Ascending aorta (tissue), 2 donors: ENCODE data around the gene ELF1. TPM values are rescaled to one million over a fixed set of nuclear protein-coding genes. Genes with fewer than 3 reads are reported as not detected.
"Not testable (repeated sequence)": the region's sequence is repeated elsewhere in the genome, so short reads cannot be mapped to it uniquely, and the experiment has no call there.

Experiments
- DNase-seq, 2 donors: peaks; one replicate each; pipeline ENCODE4 v3.0.0-alpha.2; 2019; ENCODE audit warnings: low spot score in 2 of 2
- H3K27ac ChIP-seq, 2 donors: fragments of 200-600 bp; sonication (generic); one replicate each; pipeline ENCODE4 v1.5.1; 2016 to 2017; ENCODE audit warnings: mild to moderate bottlenecking in 1 of 2
- H3K27me3 ChIP-seq: fragments of 200-600 bp; sonication (generic); one replicate; pipeline ENCODE4 v1.5.1; 2017
- H3K36me3 ChIP-seq, 2 donors: fragments of 200-600 bp; sonication (generic); one replicate each; pipeline ENCODE4 v1.5.1; 2016
- H3K4me1 ChIP-seq, 2 donors: fragments of 200-600 bp; sonication (generic); one replicate each; pipeline ENCODE4 v1.5.1; 2016 to 2017; ENCODE audit warnings: mild to moderate bottlenecking in 1 of 2
- H3K4me3 ChIP-seq, 2 donors: fragments of 200-600 bp; sonication (generic); one replicate each; pipeline ENCODE4 v1.5.1; 2016 to 2017; ENCODE audit warnings: mild to moderate bottlenecking in 1 of 2
- H3K9me3 ChIP-seq, 2 donors: fragments of 200-600 bp; sonication (generic); one replicate each; pipeline ENCODE4 v1.5.1; 2016
- CTCF ChIP-seq, 3 experiments: fragments of 200-600 bp in 2 of 3; fragments of 450-650 bp in 1 of 3; sonication (generic) in 2 of 3; IDR thresholded peaks; one replicate each; pipeline ENCODE4 v1.5.1; 2016 to 2019; ENCODE audit warnings: antibody characterized with exemption in 3 of 3, mild to moderate bottlenecking in 1 of 3, moderate library complexity in 1 of 3
- intact Hi-C: fragments of 100-400 bp; cut with DNase I; formaldehyde crosslinking; loops from one replicate; pipeline ENCODE4 v1.15.1; 2023
- total RNA-seq: library from RNA; depleted of rRNA; stranded (reverse); fragments of >200 nt; gene quantifications from one replicate; pipeline ENCODE4 v1.1.0, GENCODE V29; 2016

The ELF1 gene
- total RNA-seq, 1 donor from 2014 or later, result 105 TPM

- Histone ChIP-seq H3K36me3 (no peaks in the 10 kb centered on the region), H3K9me3 (no peaks in the 10 kb centered on the region), H3K27me3 (no peaks in the 10 kb centered on the region), H3K27ac (no peak overlapping the region), H3K4me1 (no peaks in the 10 kb centered on the region), H3K4me3 (no peak overlapping the region)
- no peak for DNase-seq
- intact Hi-C loops, result no loop called here
- TF ChIP-seq CTCF (IDR thresholded peaks at IDR 0.05), result no peak
Observed at GRCh38 chr13:40895227-40896184, 123.6 kb downstream of the ELF1 start.

- H3K4me3 ChIP-seq, H3K27ac ChIP-seq, H3K36me3 ChIP-seq, H3K4me1 ChIP-seq, intact Hi-C loops, H3K9me3 ChIP-seq, DNase-seq, H3K27me3 ChIP-seq: not testable (repeated sequence)
Observed at GRCh38 chr13:40893573-40893972, 125.5 kb downstream of the ELF1 start.

- Histone ChIP-seq H3K36me3 (peaks cover 5 to 6% of the 10 kb centered on the region in 2 donors), H3K27me3 (no peaks in the 10 kb centered on the region), H3K9me3 (peaks cover 0 to 11% of the 10 kb centered on the region in 2 donors), H3K27ac (no peak overlapping the region), H3K4me3 (no peak overlapping the region), H3K4me1 (no peaks in the 10 kb centered on the region)
- intact Hi-C loops, result no loop called here
- no peak for DNase-seq
- TF ChIP-seq CTCF (IDR thresholded peaks at IDR 0.05), result no peak
Observed at GRCh38 chr13:40886017-40886416, 133.1 kb downstream of the ELF1 start.

GRCh38 chr13:40884175-40884574 is 134.9 kb downstream of the ELF1 start:
- DNase-seq, intact Hi-C loops, H3K27ac ChIP-seq, H3K4me1 ChIP-seq, H3K27me3 ChIP-seq, H3K4me3 ChIP-seq: not testable (repeated sequence)
- peaks cover 0 to 12% of the 10 kb centered on the region in 2 donors for H3K9me3 ChIP-seq
- peaks cover 12 to 21% of the 10 kb centered on the region in 2 donors for H3K36me3 ChIP-seq

Other genes starting within 250 kb of the ELF1 start
- 22.8 TPM for gene MRPS31, start 248.1 kb downstream of the ELF1 start, total RNA-seq
- gene SLC25A15, start 229.7 kb downstream of the ELF1 start, total RNA-seq, result 5.5 TPM
- 0.96 TPM for gene WBP4, start 42.2 kb upstream of the ELF1 start, total RNA-seq
- gene KBTBD6, start 113.5 kb upstream of the ELF1 start, total RNA-seq, result 2.0 TPM
- gene KBTBD7, start 175.3 kb upstream of the ELF1 start, total RNA-seq, result 2.1 TPM
- 17.5 TPM for gene MTRF1, start 244.3 kb upstream of the ELF1 start, total RNA-seq